Panc1 (cell line): ENCODE results near the gene IFITM2. TPM values are rescaled to one million over a fixed set of nuclear protein-coding genes. Genes with fewer than 3 reads are reported as not detected.

Source experiments
- ATAC-seq: fragments of 200-7000 bp; cut with Tn5 transposase; 2 replicates; pipeline ENCODE4 v1.9.1; 2020; ENCODE audit warnings: mild to moderate bottlenecking, moderate library complexity
- BruUV-seq: library from RNA; stranded (reverse); fragments of 400-500 nt; replicated peaks from 2 replicates; lab custom pipeline; 2021; lab: Mats Ljungman, UMichigan
- CTCF ChIA-PET: fragments of 300-600 bp; sonication (Branson Sonifier 250); formaldehyde crosslinking; loops from one replicate; lab custom pipeline; 2022; ENCODE audit warnings: antibody characterized with exemption; lab: Charles Lee
- POLR2A ChIA-PET: fragments of 300-600 bp; sonication (Branson Sonifier 250); formaldehyde crosslinking; loops from one replicate; lab custom pipeline; 2022; ENCODE audit warnings: antibody characterized with exemption; lab: Charles Lee
- DNase-seq: peaks from one replicate; pipeline ENCODE4 v3.0.0-alpha.2; 2010; ENCODE audit warnings: low read depth, low spot score
- H3K27ac ChIP-seq: 2 replicates; pipeline ENCODE4 v1.5.1; 2011; ENCODE audit warnings: mild to moderate bottlenecking, low read length, inconsistent platforms
- H3K27me3 ChIP-seq: fragments of 200-500 bp; sonication (Bioruptor generic); 2 replicates; pipeline ENCODE4 v1.6.0; 2014; ENCODE audit warnings: low read length, inconsistent platforms; ENCODE audit not compliant: control insufficient read depth, insufficient read depth
- H3K36me3 ChIP-seq: fragments of 200-500 bp; sonication (Bioruptor generic); 2 replicates; pipeline ENCODE4 v1.5.1; 2014; ENCODE audit warnings: inconsistent platforms, mild to moderate bottlenecking, low read length, moderate library complexity; ENCODE audit not compliant: control insufficient read depth, insufficient read depth
- H3K4me1 ChIP-seq: 2 replicates; pipeline ENCODE4 v1.5.1; 2011; ENCODE audit warnings: inconsistent platforms, mild to moderate bottlenecking, low read length, moderate library complexity; ENCODE audit not compliant: control insufficient read depth, insufficient read depth
- H3K4me3 ChIP-seq, 2 experiments: 2 replicates each; pipeline ENCODE4 v1.5.1; 2011 to 2012; ENCODE audit warnings: low read depth in 2 of 2, low read length in 2 of 2, mild to moderate bottlenecking in 2 of 2, inconsistent platforms in 1 of 2, moderate library complexity in 1 of 2
- H3K9me3 ChIP-seq: fragments of 200-500 bp; sonication (Bioruptor generic); 2 replicates; pipeline ENCODE4 v1.5.1; 2014; ENCODE audit warnings: low read depth, mild to moderate bottlenecking, inconsistent platforms, low read length, moderate library complexity; ENCODE audit not compliant: control insufficient read depth, insufficient read depth
- CTCF ChIP-seq: fragments of 450-650 bp; IDR thresholded peaks from 2 replicates; pipeline ENCODE4 v1.5.1; 2017; ENCODE audit warnings: mild to moderate bottlenecking
- POLR2AphosphoS5 ChIP-seq: IDR thresholded peaks from 2 replicates; pipeline ENCODE4 v1.6.1; 2012; ENCODE audit warnings: mild to moderate bottlenecking, low read depth, low read length, moderate library complexity
- REST ChIP-seq, 2 experiments: IDR thresholded peaks; 2 replicates each; pipeline ENCODE4 v1.6.1; 2011 to 2012; ENCODE audit warnings: low read depth in 2 of 2, control low read depth in 1 of 2, low read length in 1 of 2, mild to moderate bottlenecking in 1 of 2, moderate library complexity in 1 of 2; ENCODE audit not compliant: insufficient read depth in 1 of 2
- SIN3A ChIP-seq: IDR thresholded peaks from 2 replicates; pipeline ENCODE4 v1.6.1; 2012; ENCODE audit warnings: low read depth, mild to moderate bottlenecking, low read length, moderate library complexity, borderline replicate concordance; ENCODE audit not compliant: insufficient read depth
- TCF7L2 ChIP-seq: IDR thresholded peaks from 2 replicates; pipeline ENCODE4 v1.6.1; 2011; ENCODE audit warnings: mild to moderate bottlenecking, low read depth, low read length, inconsistent platforms
- in situ Hi-C: cut with HindIII; loops from 2 replicates; pipeline ENCODE4 v1.10.0; 2016; ENCODE audit warnings: low sequenced_read_pairs, low pct_unique_long_range_greater_than_20kb
- intact Hi-C: fragments of 100-400 bp; cut with micrococcal nuclease; formaldehyde crosslinking; loops from one replicate; pipeline ENCODE4 v1.10.0; 2022; ENCODE audit not compliant: unreplicated experiment
- total RNA-seq: library from RNA; stranded (reverse); gene quantifications from one replicate; pipeline ENCODE4 v1.2.1, GENCODE V29; 2021; ENCODE audit not compliant: unreplicated experiment

The IFITM2 gene
- total RNA-seq, 1 experiment from 2014 or later, result 183 TPM

GRCh38 chr11:334264-334994, 26.8 kb downstream of the IFITM2 start:
- no peaks in the 10 kb centered on the region for H3K9me3 ChIP-seq
- intact Hi-C loops (no loop called here), in situ Hi-C loops (no loop called here)
- ATAC-seq (no peak), DNase-seq (no peak)
- CTCF ChIA-PET, result no interaction called here
- BruUV-seq, result no TSS peak
- no peaks in the 10 kb centered on the region for H3K27me3 ChIP-seq
- H3K36me3 ChIP-seq, result no peaks in the 10 kb centered on the region
- POLR2A ChIA-PET, result interaction anchor here (0.5 kb wide), 1 partner anchor 48 kb away, joined by 5 read pairs; no protein-coding TSS in a partner anchor
- H3K4me3 ChIP-seq, result no peak overlapping the region
- TF ChIP-seq SIN3A, result no peak
- TF ChIP-seq REST (IDR thresholded peaks at IDR 0.05; ENCODE audit: insufficient read depth in 1 of 2, low read depth in 2 of 2, low read length in 1 of 2), result no peak
- no peak for TF ChIP-seq POLR2AphosphoS5
- TF ChIP-seq CTCF, result no peak
- TF ChIP-seq TCF7L2, result no peak
- H3K27ac ChIP-seq, result no peak overlapping the region; the same call in 1 of the 2 replicates
- peaks cover 6% of the 10 kb centered on the region; the same call in 1 of the 2 replicates for H3K4me1 ChIP-seq

GRCh38 chr11:335779-336658, 28.4 kb downstream of the IFITM2 start:
- Histone ChIP-seq H3K27me3 (no peaks in the 10 kb centered on the region), H3K4me3 (no peak overlapping the region), H3K27ac (peak overlapping the region; percentile 9; the same call in 1 of the 2 replicates), H3K36me3 (no peaks in the 10 kb centered on the region), H3K9me3 (no peaks in the 10 kb centered on the region), H3K4me1 (peaks cover 4% of the 10 kb centered on the region; the same call in 1 of the 2 replicates)
- in situ Hi-C loops (no loop called here), intact Hi-C loops (no loop called here)
- CTCF ChIA-PET, result no interaction called here
- POLR2A ChIA-PET, result interaction anchor here (0.6 kb wide), 1 partner anchor 11 kb away, joined by 11 read pairs; no protein-coding TSS in a partner anchor
- no peak for DNase-seq
- TF ChIP-seq CTCF, result no peak
- no peak for TF ChIP-seq SIN3A
- TF ChIP-seq POLR2AphosphoS5, result no peak
- no peak for TF ChIP-seq REST (IDR thresholded peaks at IDR 0.05; ENCODE audit: insufficient read depth in 1 of 2, low read depth in 2 of 2, low read length in 1 of 2)
- no peak for TF ChIP-seq TCF7L2
- ATAC-seq, result peak; percentile 59
- BruUV-seq, result no TSS peak
